Thymus (tissue), 11 donors: ENCODE data around the gene TMEM120B. TPM values are rescaled to one million over a fixed set of nuclear protein-coding genes. Genes with fewer than 3 reads are reported as not detected.
"Not testable (repeated sequence)": the region's sequence is repeated elsewhere in the genome, so short reads cannot be mapped to it uniquely, and the experiment has no call there.

Source experiments
- DNase-seq, 9 donors: peaks; one replicate each; pipeline ENCODE4 v3.0.0-alpha.2; 2013; ENCODE audit warnings: low spot score in 9 of 9, low read depth in 6 of 9, missing footprints in 1 of 9
- H3K27ac ChIP-seq, 2 donors: one replicate each; pipeline ENCODE4 v1.5.1; 2013; ENCODE audit warnings: control low read depth in 1 of 2, low read depth in 1 of 2, low read length in 1 of 2, mild to moderate bottlenecking in 1 of 2, moderate library complexity in 1 of 2
- H3K27me3 ChIP-seq, 2 donors: one replicate each; pipeline ENCODE4 v1.5.1; 2013; ENCODE audit warnings: low read length in 1 of 2; ENCODE audit not compliant: control insufficient read depth in 2 of 2, insufficient read depth in 1 of 2
- H3K36me3 ChIP-seq, 2 donors: one replicate each; pipeline ENCODE4 v1.5.1; 2013; ENCODE audit warnings: low read length in 1 of 2, mild to moderate bottlenecking in 1 of 2, moderate library complexity in 1 of 2; ENCODE audit not compliant: control insufficient read depth in 2 of 2, insufficient read depth in 2 of 2
- H3K4me1 ChIP-seq, 2 donors: one replicate each; pipeline ENCODE4 v1.5.1; 2013; ENCODE audit warnings: low read length in 2 of 2; ENCODE audit not compliant: control insufficient read depth in 2 of 2, insufficient read depth in 2 of 2
- H3K4me3 ChIP-seq, 2 donors: one replicate each; pipeline ENCODE4 v1.5.1; 2013; ENCODE audit warnings: low read length in 2 of 2, control low read depth in 1 of 2, mild to moderate bottlenecking in 1 of 2
- H3K9me3 ChIP-seq, 2 donors: one replicate each; pipeline ENCODE4 v1.5.1; 2013; ENCODE audit warnings: low read length in 1 of 2, mild to moderate bottlenecking in 1 of 2; ENCODE audit not compliant: control insufficient read depth in 2 of 2, insufficient read depth in 1 of 2
- whole genome bisulfite sequencing: extraction: QIAGEN DNeasy Blood & Tissue Kit; methylation state at CpG from one replicate; pipeline ENCODE4 v1.1.7; 2013; 5-methylcytosine and 5-hydroxymethylcytosine counted together
- polyA plus RNA-seq: library from polyadenylated mRNA; stranded (reverse); fragments of 200-250 nt; gene quantifications from one replicate; pipeline ENCODE4 v1.2.3, GENCODE V29; 2013
- total RNA-seq: library from RNA; stranded (reverse); fragments of 120-200 nt; gene quantifications from one replicate; pipeline ENCODE4 v1.2.4, GENCODE V29; 2013
- donor health status: healthy.

TMEM120B gene
- total and polyA plus RNA-seq, 2 donors = 2.4 to 7.7 TPM

GRCh38 chr12:121678716-121679300, 33.7 kb upstream of the TMEM120B start:
- WGBS = 85% methylated on average over 9 of the region's 9 CpGs

DNA sequence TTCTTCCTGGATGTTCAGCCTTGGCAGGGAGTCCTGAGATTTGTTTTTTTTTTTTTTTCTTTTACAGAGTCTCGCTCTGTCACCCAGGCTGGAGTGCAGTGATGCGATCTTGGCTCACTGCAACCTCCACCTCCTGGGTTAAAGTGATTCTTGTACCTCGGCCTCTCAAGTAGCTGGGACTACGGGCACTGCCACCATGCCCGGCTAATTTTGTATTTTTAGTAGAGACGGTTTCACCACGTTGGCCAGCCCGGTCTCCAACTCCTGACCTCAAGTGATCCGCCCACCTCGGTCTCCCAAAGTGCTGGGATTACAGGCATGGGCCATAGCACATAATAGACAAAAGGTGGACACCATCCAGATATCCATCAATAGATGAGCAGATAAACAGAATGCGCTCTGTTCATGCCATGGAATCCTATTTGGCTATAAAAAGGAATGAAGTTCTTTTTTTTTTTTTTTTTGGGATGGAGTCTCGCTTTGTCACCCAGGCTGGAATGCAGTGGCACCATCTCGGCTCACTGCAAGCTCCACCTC, 32.8 kb upstream of the TMEM120B start:
- H3K9me3 ChIP-seq, H3K27me3 ChIP-seq, H3K36me3 ChIP-seq, H3K4me1 ChIP-seq, H3K27ac ChIP-seq, H3K4me3 ChIP-seq, DNase-seq: not testable (repeated sequence)
- 95% methylated on average over 13 of the region's 13 CpGs for WGBS

More at GRCh38 chr12:121678716-121679300, 33.7 kb upstream of the TMEM120B start:
- Histone ChIP-seq H3K4me3 (no peak overlapping the region), H3K4me1 (peaks cover 0 to 7% of the 10 kb centered on the region in 2 donors), H3K27ac (no peak overlapping the region), H3K36me3 (no peaks in the 10 kb centered on the region), H3K27me3 (no peaks in the 10 kb centered on the region), H3K9me3 (no peaks in the 10 kb centered on the region)
- no peak for DNase-seq

- WGBS = 94% methylated on average over 3 of the region's 3 CpGs
- Histone ChIP-seq H3K9me3 (peaks cover 0 to 3% of the 10 kb centered on the region in 2 donors), H3K27ac (no peak overlapping the region), H3K4me1 (peaks cover 0 to 13% of the 10 kb centered on the region in 2 donors), H3K36me3 (no peaks in the 10 kb centered on the region), H3K4me3 (no peak overlapping the region), H3K27me3 (no peaks in the 10 kb centered on the region)
- DNase-seq = no peak
Measured at GRCh38 chr12:121688966-121689365, 23.6 kb upstream of the TMEM120B start.

DNA sequence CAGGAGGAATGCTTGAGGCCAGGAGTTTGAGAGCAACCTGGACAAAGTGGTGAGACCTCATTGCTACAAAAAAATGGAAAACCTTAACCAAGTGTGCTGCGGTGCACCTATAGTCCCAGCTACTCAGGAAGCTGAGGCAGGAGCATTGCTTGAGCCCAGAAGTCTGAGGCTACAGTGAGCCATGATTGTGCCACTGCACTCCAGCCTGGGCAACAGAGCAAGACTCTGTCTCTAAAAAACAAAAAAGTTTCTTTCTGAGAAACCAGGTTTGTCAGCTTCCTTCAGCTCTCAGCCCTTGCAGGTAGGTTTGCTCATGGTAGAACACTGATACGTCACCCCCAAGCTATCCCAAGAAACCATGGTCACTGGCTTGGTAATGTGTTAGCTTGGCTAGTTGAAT, 23.1 kb upstream of the TMEM120B start:
- no peak for DNase-seq
- no peaks in the 10 kb centered on the region for H3K36me3 ChIP-seq
- no peak overlapping the region for H3K27ac ChIP-seq
- peaks cover 0 to 3% of the 10 kb centered on the region in 2 donors for H3K9me3 ChIP-seq
- H3K27me3 ChIP-seq = no peaks in the 10 kb centered on the region
- H3K4me3 ChIP-seq = no peak overlapping the region
- 97% methylated on average over 2 of the region's 2 CpGs for WGBS
- H3K4me1 ChIP-seq = peaks cover 0 to 13% of the 10 kb centered on the region in 2 donors

DNA sequence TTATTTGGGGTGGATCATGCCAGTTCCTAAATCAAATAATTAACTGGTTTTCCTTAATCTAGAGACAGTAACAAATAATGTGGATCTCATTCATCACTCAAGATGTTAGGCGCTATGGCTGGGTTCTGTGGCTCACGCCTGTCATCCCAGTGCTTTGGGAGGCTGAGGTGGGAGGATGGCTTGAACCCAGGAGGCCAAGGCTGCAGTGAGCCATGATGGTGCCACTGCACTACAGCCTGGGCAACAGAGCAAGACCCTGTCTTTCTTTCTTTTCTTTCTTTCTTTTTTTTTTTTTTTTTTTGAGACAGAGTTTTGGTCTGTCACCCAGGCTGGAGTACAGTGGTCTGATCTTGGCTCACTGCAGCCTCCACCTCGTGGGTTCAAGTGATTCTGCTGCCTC, 19.8 kb upstream of the TMEM120B start:
- DNase-seq, H3K4me1 ChIP-seq, H3K27me3 ChIP-seq, H3K4me3 ChIP-seq, H3K27ac ChIP-seq, H3K9me3 ChIP-seq, H3K36me3 ChIP-seq: not testable (repeated sequence)
- 92% methylated on average over 3 of the region's 3 CpGs for WGBS

- no peaks in the 10 kb centered on the region for H3K27me3 ChIP-seq
- H3K36me3 ChIP-seq = no peaks in the 10 kb centered on the region
- H3K4me3 ChIP-seq = no peak overlapping the region
- H3K27ac ChIP-seq = no peak overlapping the region
- 95% methylated on average over 7 of the region's 7 CpGs for WGBS
- H3K4me1 ChIP-seq = peaks cover 0 to 3% of the 10 kb centered on the region in 2 donors
- H3K9me3 ChIP-seq = no peaks in the 10 kb centered on the region
- no peak for DNase-seq
Measured at GRCh38 chr12:121693155-121693687, 19.3 kb upstream of the TMEM120B start.

GRCh38 chr12:121697093-121697698, 15.4 kb upstream of the TMEM120B start:
- peak in 5 of 9 donors; percentile 41 to 83 (median 60) for DNase-seq
- Histone ChIP-seq H3K4me3 (no peak overlapping the region), H3K36me3 (no peaks in the 10 kb centered on the region), H3K27me3 (no peaks in the 10 kb centered on the region), H3K27ac (no peak overlapping the region), H3K4me1 (peaks cover 0 to 3% of the 10 kb centered on the region in 2 donors), H3K9me3 (no peaks in the 10 kb centered on the region)
- 65% methylated on average over 9 of the region's 9 CpGs for WGBS

- 99% methylated on average over 6 of the region's 6 CpGs for WGBS
- H3K27me3 ChIP-seq, H3K9me3 ChIP-seq, H3K4me3 ChIP-seq, H3K4me1 ChIP-seq, H3K27ac ChIP-seq, H3K36me3 ChIP-seq, DNase-seq: not testable (repeated sequence)
Measured at GRCh38 chr12:121697861-121698260, 14.7 kb upstream of the TMEM120B start.

DNA sequence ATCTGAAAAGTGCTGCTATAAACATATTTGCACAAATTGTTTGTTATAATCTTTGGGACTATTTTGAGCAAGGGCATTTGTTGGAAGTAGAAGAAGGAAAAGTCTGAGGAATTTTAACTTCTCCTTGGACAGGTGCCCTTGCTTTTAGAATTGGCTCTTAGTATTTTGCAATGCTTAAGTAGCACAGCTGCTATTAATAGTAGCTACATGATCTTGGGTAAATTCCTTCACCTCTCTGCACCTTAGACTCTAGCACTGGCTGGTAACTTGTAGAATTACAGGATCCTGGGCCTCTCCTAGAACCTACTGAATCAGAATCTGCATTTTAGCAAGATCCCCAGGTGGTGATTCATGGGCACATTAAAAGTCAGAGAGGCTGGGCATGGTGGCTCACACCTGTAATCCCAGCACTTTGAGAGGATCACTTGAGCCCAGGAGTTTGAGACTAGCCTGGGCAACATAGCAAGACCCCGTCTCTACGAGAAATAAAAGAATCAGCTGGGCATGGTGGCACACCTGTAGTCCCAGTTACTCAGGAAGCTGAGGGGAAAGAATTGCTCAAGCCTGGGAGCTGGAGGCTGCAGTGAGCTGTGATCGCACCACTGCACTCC, 10.8 kb upstream of the TMEM120B start:
- H3K27ac ChIP-seq = no peak overlapping the region

More for the DNA sequence above, 10.8 kb upstream of the TMEM120B start:
- Histone ChIP-seq H3K9me3 (peaks cover 0 to 3% of the 10 kb centered on the region in 2 donors), H3K36me3 (no peaks in the 10 kb centered on the region), H3K27me3 (no peaks in the 10 kb centered on the region), H3K4me3 (no peak overlapping the region), H3K4me1 (peaks cover 0 to 3% of the 10 kb centered on the region in 2 donors)
- DNase-seq = no peak
- 94% methylated on average over 3 of the region's 3 CpGs for WGBS
